ENCODE data around the gene CBFA2T3.

Gene CBFA2T3

DNA sequence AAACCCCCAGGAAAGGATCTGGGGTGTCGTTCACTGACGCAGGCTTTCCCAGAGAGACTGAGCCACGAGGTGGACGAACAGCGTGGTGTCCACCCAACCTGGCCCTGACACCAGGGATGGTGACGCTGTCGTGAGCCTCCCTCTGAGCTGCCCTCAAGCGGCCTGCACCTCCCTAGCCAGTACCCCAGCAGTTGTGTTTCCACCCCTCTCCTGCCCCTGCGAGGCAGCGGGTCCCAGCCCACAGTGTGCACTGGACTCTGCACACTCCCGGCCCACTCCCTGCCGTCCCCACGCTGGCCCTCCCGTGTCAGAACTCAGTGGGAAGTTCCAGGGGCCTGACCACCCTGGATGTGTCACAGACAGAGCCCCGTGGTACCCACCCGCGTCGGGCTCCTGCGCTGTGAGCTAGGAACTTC lies 39.8 kb downstream of the CBFA2T3 start:
- DNase-seq: no peak
- Histone ChIP-seq H3K4me2 (ENCODE audit: insufficient read depth, low read length) (no peak overlapping the region), H3K27me3 (ENCODE audit: insufficient read depth, low read length, poor library complexity) (peaks cover 33% of the 10 kb centered on the region), H3K79me2 (ENCODE audit: insufficient read depth, low read length) (no peaks in the 10 kb centered on the region), H2AFZ (ENCODE audit: low read depth, low read length) (no peak overlapping the region), H3K27ac (ENCODE audit: low read length) (no peak overlapping the region), H3K36me3 (ENCODE audit: insufficient read depth, low read length) (no peaks in the 10 kb centered on the region), H3K4me3 (ENCODE audit: low read depth in 1 of 2, low read length in 2 of 2) (no peak overlapping the region), H3K4me1 (ENCODE audit: insufficient read depth, low read length) (peaks cover 10% of the 10 kb centered on the region), H3K9me3 (ENCODE audit: insufficient read depth, low read length, severe bottlenecking) (no peaks in the 10 kb centered on the region), H3K9ac (ENCODE audit: low read depth, low read length) (no peak overlapping the region), H4K20me1 (ENCODE audit: insufficient read depth, low read length) (peaks cover 40% of the 10 kb centered on the region)
- no peak for ATAC-seq (ENCODE audit: insufficient read depth, low read depth)
- no peak for TF ChIP-seq EZH2 (IDR thresholded peaks at IDR 0.05; ENCODE audit: borderline replicate concordance, low read depth, low read length, severe bottlenecking)

DNA sequence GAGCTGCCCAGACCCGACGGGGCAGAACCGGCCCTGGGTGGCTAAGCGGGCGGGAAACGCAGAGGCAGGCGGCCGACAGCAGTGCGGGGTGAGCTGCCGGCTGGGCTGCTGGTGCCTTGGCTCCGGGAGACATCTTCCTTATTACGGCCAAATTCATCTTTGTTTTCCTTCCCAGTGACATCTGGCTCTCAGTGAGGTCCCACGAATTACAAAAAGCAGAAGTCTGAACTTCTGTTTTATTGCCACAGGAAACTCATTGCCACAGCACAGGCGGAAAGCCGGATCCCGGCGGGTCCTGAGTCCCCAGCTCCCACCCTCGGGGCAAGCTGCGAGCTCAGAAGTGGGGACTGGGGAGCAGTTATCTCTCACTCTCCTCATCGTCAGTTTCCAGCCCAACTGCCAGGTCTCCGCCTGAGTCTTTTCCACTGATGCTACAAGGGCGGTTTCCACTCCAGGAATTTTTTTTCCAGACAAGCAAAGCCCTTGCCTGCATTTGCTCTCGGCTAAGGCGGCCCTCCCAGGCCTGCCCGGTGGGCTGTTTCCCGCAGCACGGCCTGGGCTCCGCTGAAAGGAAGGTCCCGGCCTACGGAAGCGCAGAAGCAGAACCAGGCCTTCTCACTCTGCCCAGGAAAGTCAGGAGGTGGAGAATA lies 40.3 kb downstream of the CBFA2T3 start:
- H3K4me2 ChIP-seq (ENCODE audit: insufficient read depth, low read length): no peak overlapping the region
- H3K4me3 ChIP-seq (ENCODE audit: low read depth in 1 of 2, low read length in 2 of 2): no peak overlapping the region
- TF ChIP-seq EZH2 (IDR thresholded peaks at IDR 0.05; ENCODE audit: borderline replicate concordance, low read depth, low read length, severe bottlenecking): no peak
- TF ChIP-seq, protein P1, sequence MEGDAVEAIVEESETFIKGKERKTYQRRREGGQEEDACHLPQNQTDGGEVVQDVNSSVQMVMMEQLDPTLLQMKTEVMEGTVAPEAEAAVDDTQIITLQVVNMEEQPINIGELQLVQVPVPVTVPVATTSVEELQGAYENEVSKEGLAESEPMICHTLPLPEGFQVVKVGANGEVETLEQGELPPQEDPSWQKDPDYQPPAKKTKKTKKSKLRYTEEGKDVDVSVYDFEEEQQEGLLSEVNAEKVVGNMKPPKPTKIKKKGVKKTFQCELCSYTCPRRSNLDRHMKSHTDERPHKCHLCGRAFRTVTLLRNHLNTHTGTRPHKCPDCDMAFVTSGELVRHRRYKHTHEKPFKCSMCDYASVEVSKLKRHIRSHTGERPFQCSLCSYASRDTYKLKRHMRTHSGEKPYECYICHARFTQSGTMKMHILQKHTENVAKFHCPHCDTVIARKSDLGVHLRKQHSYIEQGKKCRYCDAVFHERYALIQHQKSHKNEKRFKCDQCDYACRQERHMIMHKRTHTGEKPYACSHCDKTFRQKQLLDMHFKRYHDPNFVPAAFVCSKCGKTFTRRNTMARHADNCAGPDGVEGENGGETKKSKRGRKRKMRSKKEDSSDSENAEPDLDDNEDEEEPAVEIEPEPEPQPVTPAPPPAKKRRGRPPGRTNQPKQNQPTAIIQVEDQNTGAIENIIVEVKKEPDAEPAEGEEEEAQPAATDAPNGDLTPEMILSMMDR (IDR thresholded peaks at IDR 0.05; ENCODE audit: borderline replicate concordance, extremely low read depth, low read length, poor library complexity, severe bottlenecking): no peak
- peaks cover 29% of the 10 kb centered on the region for H3K27me3 ChIP-seq (ENCODE audit: insufficient read depth, low read length, poor library complexity)
- peaks cover 40% of the 10 kb centered on the region for H4K20me1 ChIP-seq (ENCODE audit: insufficient read depth, low read length)
- H3K79me2 ChIP-seq (ENCODE audit: insufficient read depth, low read length): no peaks in the 10 kb centered on the region
- no peaks in the 10 kb centered on the region for H3K36me3 ChIP-seq (ENCODE audit: insufficient read depth, low read length)
- H3K9ac ChIP-seq (ENCODE audit: low read depth, low read length): no peak overlapping the region
- peaks cover 6% of the 10 kb centered on the region; the same call in 1 of the 2 replicates for H3K4me1 ChIP-seq (ENCODE audit: insufficient read depth, low read length)
- no peaks in the 10 kb centered on the region for H3K9me3 ChIP-seq (ENCODE audit: insufficient read depth, low read length, severe bottlenecking)
- no peak for ATAC-seq (ENCODE audit: insufficient read depth, low read depth)
- no peak overlapping the region for H3K27ac ChIP-seq (ENCODE audit: low read length)
- H2AFZ ChIP-seq (ENCODE audit: low read depth, low read length): no peak overlapping the region
- DNase-seq: no peak

DNA sequence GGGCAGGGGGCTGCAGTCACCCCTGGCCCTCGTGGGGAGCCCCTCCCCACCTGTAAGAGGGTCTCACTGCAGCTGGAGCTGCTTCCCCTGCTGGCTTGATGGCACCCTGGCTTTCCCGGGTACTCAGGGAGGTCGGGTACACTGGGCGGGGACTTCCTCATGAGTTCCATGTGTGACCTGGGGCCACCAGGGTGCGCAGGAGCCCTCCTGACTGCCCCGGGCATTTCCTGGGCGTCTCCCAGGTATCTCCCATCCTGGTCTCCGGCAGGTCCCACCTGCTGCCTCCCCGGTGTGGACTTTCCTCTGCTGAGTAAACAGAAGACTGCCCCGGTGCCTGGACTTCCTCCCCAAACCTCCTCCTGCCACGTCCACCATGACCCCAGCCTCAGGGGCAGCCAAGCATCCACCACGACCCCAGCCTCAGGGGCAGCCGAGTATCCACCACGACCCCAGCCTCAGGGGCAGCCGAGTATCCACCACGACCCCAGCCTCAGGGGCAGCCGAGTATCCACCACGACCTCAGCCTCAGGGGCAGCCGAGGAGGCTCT lies 40.9 kb downstream of the CBFA2T3 start:
- Histone ChIP-seq H3K4me1 (ENCODE audit: insufficient read depth, low read length) (peaks cover 6% of the 10 kb centered on the region; the same call in 1 of the 2 replicates), H3K79me2 (ENCODE audit: insufficient read depth, low read length) (no peaks in the 10 kb centered on the region), H3K4me3 (ENCODE audit: low read depth in 1 of 2, low read length in 2 of 2) (no peak overlapping the region), H2AFZ (ENCODE audit: low read depth, low read length) (no peak overlapping the region), H3K9ac (ENCODE audit: low read depth, low read length) (no peak overlapping the region), H3K9me3 (ENCODE audit: insufficient read depth, low read length, severe bottlenecking) (no peaks in the 10 kb centered on the region), H3K27me3 (ENCODE audit: insufficient read depth, low read length, poor library complexity) (peaks cover 29% of the 10 kb centered on the region), H3K4me2 (ENCODE audit: insufficient read depth, low read length) (no peak overlapping the region), H3K36me3 (ENCODE audit: insufficient read depth, low read length) (no peaks in the 10 kb centered on the region), H3K27ac (ENCODE audit: low read length) (no peak overlapping the region), H4K20me1 (ENCODE audit: insufficient read depth, low read length) (peaks cover 40% of the 10 kb centered on the region)
- DNase-seq (no peak), ATAC-seq (ENCODE audit: insufficient read depth, low read depth) (no peak)
- TF ChIP-seq EZH2 (IDR thresholded peaks at IDR 0.05; ENCODE audit: borderline replicate concordance, low read depth, low read length, severe bottlenecking): no peak
- TF ChIP-seq, protein P1 (IDR thresholded peaks at IDR 0.05; ENCODE audit: borderline replicate concordance, extremely low read depth, low read length, poor library complexity, severe bottlenecking): no peak

DNA sequence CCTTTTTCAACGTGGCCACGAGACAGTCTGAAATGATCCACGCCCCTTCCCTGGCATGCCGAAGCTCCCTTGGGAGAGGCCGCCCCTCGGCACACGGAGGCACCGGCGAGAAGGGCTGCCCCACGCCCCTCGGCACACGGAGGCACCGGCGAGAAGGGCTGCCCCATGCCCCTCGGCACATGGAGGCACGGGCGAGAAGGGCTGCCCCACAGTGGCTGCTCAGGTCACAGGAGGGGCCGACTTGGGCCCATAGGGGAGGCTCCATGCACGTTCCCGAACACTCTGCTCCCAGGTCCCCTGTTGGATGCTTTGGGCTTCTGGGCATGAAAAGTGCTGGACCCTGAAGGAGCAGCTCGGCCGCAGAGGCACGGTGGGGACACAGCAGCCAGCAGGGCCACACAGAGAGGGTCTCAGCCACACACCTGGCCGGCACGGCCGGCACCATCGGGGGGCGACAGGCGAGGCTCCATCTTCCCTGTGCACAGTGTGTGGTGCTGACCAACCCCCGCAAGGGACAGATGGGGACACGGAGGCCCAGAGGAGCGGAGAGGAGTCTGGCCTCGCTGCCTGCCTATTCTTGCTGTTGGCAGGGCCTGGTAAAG lies 42.8 kb downstream of the CBFA2T3 start:
- Histone ChIP-seq H3K4me1 (ENCODE audit: insufficient read depth, low read length) (no peaks in the 10 kb centered on the region), H3K4me3 (ENCODE audit: low read depth in 1 of 2, low read length in 2 of 2) (no peak overlapping the region), H3K27me3 (ENCODE audit: insufficient read depth, low read length, poor library complexity) (peaks cover 10% of the 10 kb centered on the region), H3K79me2 (ENCODE audit: insufficient read depth, low read length) (no peaks in the 10 kb centered on the region), H3K9ac (ENCODE audit: low read depth, low read length) (no peak overlapping the region), H3K9me3 (ENCODE audit: insufficient read depth, low read length, severe bottlenecking) (no peaks in the 10 kb centered on the region), H3K27ac (ENCODE audit: low read length) (no peak overlapping the region), H3K36me3 (ENCODE audit: insufficient read depth, low read length) (no peaks in the 10 kb centered on the region), H4K20me1 (ENCODE audit: insufficient read depth, low read length) (peaks cover 24% of the 10 kb centered on the region), H3K4me2 (ENCODE audit: insufficient read depth, low read length) (no peak overlapping the region), H2AFZ (ENCODE audit: low read depth, low read length) (no peak overlapping the region)
- ATAC-seq (ENCODE audit: insufficient read depth, low read depth): no peak
- no peak for DNase-seq
- TF ChIP-seq, protein P1 (IDR thresholded peaks at IDR 0.05; ENCODE audit: borderline replicate concordance, extremely low read depth, low read length, poor library complexity, severe bottlenecking): no peak
- TF ChIP-seq EZH2 (IDR thresholded peaks at IDR 0.05; ENCODE audit: borderline replicate concordance, low read depth, low read length, severe bottlenecking): no peak

Data from DND-41 (cell line).